Hippocampal formation (tissue), 2 donors: Measurements from ENCODE around the gene GRIN2A.

Experiments
- DNase-seq, 2 donors: peaks; one replicate each; lab custom pipeline; 2025; lab: John Stamatoyannopoulos, UW

GRIN2A gene

GRCh38 chr16:9969580-9969979, 212.6 kb downstream of the GRIN2A start:
- no peak for DNase-seq

GRCh38 chr16:9966569-9967157, 215.6 kb downstream of the GRIN2A start:
- DNase-seq, result no peak

- peak in 1 of 2 donors; percentile 56 for DNase-seq
Measured at GRCh38 chr16:9965079-9965478, 217.1 kb downstream of the GRIN2A start.

GRCh38 chr16:9964426-9964825, 217.8 kb downstream of the GRIN2A start:
- DNase-seq, result no peak

- no peak for DNase-seq
Measured at GRCh38 chr16:9957433-9957832, 224.8 kb downstream of the GRIN2A start.

- DNase-seq, result no peak
Measured at GRCh38 chr16:9957002-9957401, 225.2 kb downstream of the GRIN2A start.

GRCh38 chr16:9955677-9956076, 226.6 kb downstream of the GRIN2A start:
- no peak for DNase-seq

GRCh38 chr16:9953908-9954570, 228.2 kb downstream of the GRIN2A start:
- no peak for DNase-seq

GRCh38 chr16:9950658-9951057, 231.6 kb downstream of the GRIN2A start:
- no peak for DNase-seq

- no peak for DNase-seq
Measured at GRCh38 chr16:9949396-9949795, 232.8 kb downstream of the GRIN2A start.

GRCh38 chr16:9948933-9949332, 233.3 kb downstream of the GRIN2A start:
- DNase-seq, result no peak

- no peak for DNase-seq
Measured at GRCh38 chr16:9946022-9946720, 236.1 kb downstream of the GRIN2A start.

- DNase-seq, result peak in 1 of 2 donors; percentile 38
Measured at GRCh38 chr16:9943121-9943520, 239.1 kb downstream of the GRIN2A start.

GRCh38 chr16:9941245-9941644, 241.0 kb downstream of the GRIN2A start:
- no peak for DNase-seq

- no peak for DNase-seq
Measured at GRCh38 chr16:9934723-9935508, 247.3 kb downstream of the GRIN2A start.

- no peak for DNase-seq
Measured at GRCh38 chr16:9932919-9933653, 249.1 kb downstream of the GRIN2A start.

GRCh38 chr16:9932000-9932399, 250.2 kb downstream of the GRIN2A start:
- no peak for DNase-seq

- DNase-seq, result no peak
Measured at GRCh38 chr16:9929836-9930235, 252.4 kb downstream of the GRIN2A start.

GRCh38 chr16:9929313-9929712, 252.9 kb downstream of the GRIN2A start:
- DNase-seq, result no peak

GRCh38 chr16:9922441-9922840, 259.8 kb downstream of the GRIN2A start:
- DNase-seq, result no peak

GRCh38 chr16:9921997-9922396, 260.2 kb downstream of the GRIN2A start:
- DNase-seq, result no peak

- DNase-seq, result no peak
Measured at GRCh38 chr16:9919460-9919859, 262.8 kb downstream of the GRIN2A start.
